SIG-M5 treated with dmso at 0.1 percent for 504 hours (cell line): ENCODE data around the gene POU5F2.

Experiments used
- DNase-seq: peaks from one replicate; lab custom pipeline; 2025; ENCODE audit not compliant: unreplicated experiment; lab: John Stamatoyannopoulos, UW

Gene POU5F2

GRCh38 chr5:93741136-93741811 lies at the start of gene POU5F2:
Gene POU5F2 (minus strand): TSS chr5:93741600. CDS start chr5:93741563, 37 bp downstream.
- DNase-seq = no peak

- no peak for DNase-seq
Measured at GRCh38 chr5:93790401-93790800, 49.0 kb upstream of the POU5F2 start.

- no peak for DNase-seq
Measured at GRCh38 chr5:93789173-93790067, 48.0 kb upstream of the POU5F2 start.

DNA sequence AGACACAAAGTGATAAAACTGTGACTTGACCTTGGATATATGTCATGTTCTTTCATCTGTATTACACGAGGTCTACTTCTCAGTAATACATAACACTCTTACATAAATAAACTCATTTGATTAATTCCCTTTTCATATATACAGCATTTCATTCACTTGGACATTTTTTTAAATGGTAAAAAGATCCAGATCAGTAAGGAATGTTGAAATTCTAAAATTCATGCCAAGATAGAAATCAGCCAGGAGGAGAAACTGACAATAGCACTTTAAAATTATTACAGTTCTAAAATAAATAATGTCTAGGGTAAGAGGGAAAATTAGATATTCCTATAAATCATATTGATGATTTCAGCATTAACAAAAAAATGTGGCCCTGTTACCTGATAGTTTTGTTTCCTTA lies 46.2 kb upstream of the POU5F2 start:
- DNase-seq = no peak

DNA sequence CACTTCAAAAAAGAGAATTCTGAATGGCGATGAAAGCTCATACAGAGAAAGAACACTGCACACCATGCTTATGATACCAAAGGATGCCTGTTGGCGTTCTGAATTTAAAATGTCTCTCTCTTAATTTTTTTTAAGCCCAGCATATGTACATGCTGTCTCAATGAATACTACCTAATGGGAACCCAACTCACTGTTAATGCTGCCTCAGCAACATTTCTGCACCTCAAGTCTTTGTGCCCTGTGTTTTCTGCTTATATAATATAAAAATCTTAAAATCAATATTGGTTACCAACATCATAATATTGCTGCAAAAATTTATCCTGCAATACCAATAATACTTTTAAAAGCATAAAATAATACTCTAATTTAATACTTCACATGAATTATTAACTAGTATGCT lies 44.1 kb upstream of the POU5F2 start:
- DNase-seq = no peak

- DNase-seq = no peak
Measured at GRCh38 chr5:93782978-93783377, 41.6 kb upstream of the POU5F2 start.

- no peak for DNase-seq
Measured at GRCh38 chr5:93777620-93778019, 36.2 kb upstream of the POU5F2 start.

DNA sequence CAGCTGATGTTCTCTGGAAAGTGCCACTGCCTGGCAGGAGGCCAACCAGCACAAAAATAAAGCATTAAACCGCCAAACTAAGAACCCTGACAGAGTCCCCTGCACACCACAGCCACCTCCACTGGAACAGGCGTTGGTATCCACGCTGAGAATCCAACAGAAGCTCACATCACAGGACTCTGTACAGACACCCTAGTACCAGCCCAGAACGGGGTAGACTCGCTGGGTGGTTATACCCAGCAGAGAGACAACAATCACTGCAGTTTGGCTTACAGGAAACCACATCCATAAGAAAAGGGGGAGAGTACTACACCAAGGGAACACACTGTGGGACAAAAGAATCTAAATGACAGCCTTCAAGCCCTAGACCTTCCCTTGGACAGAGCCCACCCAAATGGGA lies 15.0 kb upstream of the POU5F2 start:
- no peak for DNase-seq

DNA sequence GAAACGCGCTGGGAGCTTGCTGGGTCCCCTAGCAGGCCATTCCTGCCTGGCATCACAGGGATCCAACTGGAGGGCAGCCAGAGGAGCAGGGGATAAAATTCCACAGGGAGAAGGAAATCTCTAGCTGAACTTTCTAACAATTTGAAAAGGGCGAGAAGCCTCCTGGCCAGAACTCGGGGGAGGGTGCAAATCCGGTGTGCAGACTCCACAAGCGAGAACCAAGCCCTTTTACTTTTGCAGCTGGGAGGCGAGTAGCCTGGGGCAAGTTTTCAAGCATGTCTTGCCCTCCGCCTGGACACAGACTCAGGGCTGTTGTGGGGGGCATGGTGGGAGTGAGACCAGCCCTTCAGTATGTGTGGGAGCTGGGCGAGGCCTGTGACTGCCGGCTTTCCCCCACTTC lies 14.3 kb upstream of the POU5F2 start:
- DNase-seq = no peak

GRCh38 chr5:93748875-93749397 lies 7.5 kb upstream of the POU5F2 start:
- DNase-seq = no peak

DNA sequence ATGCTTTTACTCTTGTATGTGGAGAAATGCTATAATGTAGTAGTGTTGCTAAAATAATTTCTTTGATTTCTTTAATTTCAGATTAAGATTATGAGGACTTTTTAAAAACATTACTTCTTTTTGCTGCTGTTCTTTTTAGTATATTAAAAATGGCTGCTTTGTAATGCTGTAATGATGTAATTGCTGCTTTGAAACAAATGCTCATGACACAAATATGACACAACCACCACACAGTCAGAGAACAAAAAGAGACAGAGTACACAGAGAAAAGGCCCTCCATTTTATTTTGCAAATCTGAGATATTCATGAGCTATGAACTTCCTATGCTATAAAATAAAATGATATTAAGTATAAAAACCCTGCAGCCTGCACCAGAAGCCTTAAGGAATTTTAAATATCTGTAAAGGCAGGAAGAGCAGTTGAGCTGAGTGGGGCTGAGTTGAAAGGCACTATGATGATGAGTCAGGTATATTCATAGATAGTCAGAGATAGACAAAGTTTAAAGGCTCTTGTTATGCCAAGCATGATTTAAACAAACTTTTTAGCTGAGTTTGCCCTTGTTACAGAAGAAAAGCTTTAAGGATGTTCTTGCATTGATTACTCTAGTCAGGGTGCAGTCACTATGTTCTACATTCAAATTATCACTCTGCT lies 5.1 kb upstream of the POU5F2 start:
- no peak for DNase-seq

- no peak for DNase-seq
Measured at GRCh38 chr5:93736284-93736683, 5.1 kb downstream of the POU5F2 start.

GRCh38 chr5:93735378-93735777 lies 6.0 kb downstream of the POU5F2 start:
- DNase-seq = no peak

DNA sequence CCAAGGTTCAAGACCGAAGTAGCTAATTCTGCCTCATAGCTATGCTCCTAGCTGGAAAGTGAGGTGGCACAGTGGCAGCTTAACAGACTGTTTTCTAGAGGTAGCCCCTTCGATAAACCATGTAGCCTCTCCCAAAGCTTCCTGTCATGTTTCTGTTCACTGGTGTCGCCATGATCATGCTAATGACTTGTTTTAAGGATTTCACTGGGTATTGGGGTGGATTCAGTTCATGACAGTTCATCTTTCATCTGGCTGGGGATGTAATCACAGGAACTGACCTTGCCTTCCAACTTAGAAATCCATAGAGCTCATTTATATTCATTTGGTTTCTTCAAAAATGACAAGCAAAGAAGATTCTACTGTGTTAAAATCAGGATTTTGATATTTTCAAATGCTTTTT lies 9.4 kb downstream of the POU5F2 start:
- DNase-seq = no peak

- no peak for DNase-seq
Measured at GRCh38 chr5:93726595-93726994, 14.8 kb downstream of the POU5F2 start.

DNA sequence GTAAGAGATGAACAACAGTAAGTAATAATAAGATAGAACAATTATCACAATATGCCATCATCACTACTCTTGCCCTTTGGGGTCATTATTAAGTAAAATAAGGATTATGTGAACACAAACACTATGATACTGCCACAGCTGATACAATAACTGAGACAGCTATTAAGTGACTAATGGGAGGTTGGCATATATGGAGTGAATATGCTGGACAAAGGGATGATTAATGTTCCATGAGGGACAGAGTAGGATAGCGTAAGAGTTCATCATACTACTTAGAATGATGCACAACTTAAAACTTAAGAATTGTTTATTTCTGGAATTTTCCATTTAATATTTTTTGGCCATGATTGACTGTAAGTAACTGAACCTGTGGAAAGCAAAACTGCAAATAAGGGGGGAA lies 16.6 kb downstream of the POU5F2 start:
- no peak for DNase-seq

- DNase-seq = no peak
Measured at GRCh38 chr5:93723681-93724080, 17.7 kb downstream of the POU5F2 start.

- no peak for DNase-seq
Measured at GRCh38 chr5:93723005-93723404, 18.4 kb downstream of the POU5F2 start.

DNA sequence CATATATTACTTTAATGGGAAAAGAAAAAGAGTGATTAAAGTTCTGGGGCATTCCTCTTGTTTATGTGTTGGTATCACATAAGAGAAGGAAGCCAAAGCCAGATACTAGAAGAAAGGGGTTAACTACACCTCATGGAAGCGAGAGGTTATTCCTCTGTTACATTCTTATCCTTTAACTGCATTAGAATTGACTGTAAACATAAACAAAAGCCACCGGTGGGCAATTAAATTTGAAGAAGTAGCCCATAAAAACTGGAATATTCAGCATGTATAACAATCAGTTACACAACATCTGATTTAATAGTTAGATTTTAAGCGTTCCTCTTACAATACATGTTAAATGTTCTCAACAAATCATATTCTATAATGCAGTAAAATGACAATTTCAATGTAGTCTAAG lies 18.8 kb downstream of the POU5F2 start:
- DNase-seq = no peak

- no peak for DNase-seq
Measured at GRCh38 chr5:93721511-93721910, 19.9 kb downstream of the POU5F2 start.

- DNase-seq = no peak
Measured at GRCh38 chr5:93721071-93721470, 20.3 kb downstream of the POU5F2 start.

DNA sequence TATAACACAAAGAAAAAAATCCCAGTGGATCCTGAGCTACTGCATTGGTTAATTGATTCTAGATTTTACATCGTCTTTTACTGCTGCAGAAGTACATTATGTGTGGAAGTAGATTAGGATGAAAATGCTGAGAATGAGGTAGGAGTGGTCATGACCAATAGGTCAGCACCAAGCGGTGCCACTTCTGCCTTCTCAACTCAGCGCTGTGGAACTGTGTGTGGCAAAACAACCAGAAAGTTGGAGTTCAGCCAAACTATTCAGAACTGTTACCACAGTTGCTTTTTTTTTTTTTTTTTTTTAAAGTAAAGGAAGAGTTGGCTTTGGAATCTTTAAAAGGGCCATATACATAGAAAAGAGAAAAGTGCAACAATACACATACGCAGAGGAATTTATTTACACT lies 24.2 kb downstream of the POU5F2 start:
- DNase-seq = no peak
